HG03520 (cell line): ENCODE results near the gene PTPN2.
"Not testable (repeated sequence)": the region's sequence is repeated elsewhere in the genome, so short reads cannot be mapped to it uniquely, and the experiment has no call there.

Source experiments
- ATAC-seq: cut with Tn5 transposase; IDR thresholded peaks from one replicate; pipeline ENCODE4 v1.9.1; 2021; ENCODE audit warnings: mild to moderate bottlenecking, moderate library complexity; ENCODE audit not compliant: unreplicated experiment

The PTPN2 gene

GRCh38 chr18:12883684-12884405 is at the start of gene PTPN2:
TSS of gene PTPN2 (minus strand) at chr18:12884237. CDS start at chr18:12884141, 96 bp downstream.
- ATAC-seq, result peak; percentile 64

- no peak for ATAC-seq
These were observed 49.3 kb upstream of the PTPN2 start for GRCh38 chr18:12933327-12933726.

- ATAC-seq, result no peak
These were observed 46.9 kb upstream of the PTPN2 start for GRCh38 chr18:12930908-12931307.

- ATAC-seq, result no peak
These were observed 46.3 kb upstream of the PTPN2 start for GRCh38 chr18:12930376-12930775.

- ATAC-seq, result no peak
These were observed 45.5 kb upstream of the PTPN2 start for GRCh38 chr18:12929477-12930083.

GRCh38 chr18:12928641-12929040 is 44.6 kb upstream of the PTPN2 start:
- ATAC-seq, result no peak

GRCh38 chr18:12928206-12928605 is 44.2 kb upstream of the PTPN2 start:
- no peak for ATAC-seq

GRCh38 chr18:12924616-12925015 is 40.6 kb upstream of the PTPN2 start:
- ATAC-seq, result no peak

GRCh38 chr18:12922266-12922665 is 38.2 kb upstream of the PTPN2 start:
- no peak for ATAC-seq

GRCh38 chr18:12921178-12921577 is 37.1 kb upstream of the PTPN2 start:
- ATAC-seq, result no peak

GRCh38 chr18:12911929-12912703 is 28.1 kb upstream of the PTPN2 start:
- no peak for ATAC-seq

GRCh38 chr18:12911025-12911928 is 27.2 kb upstream of the PTPN2 start:
- no peak for ATAC-seq

GRCh38 chr18:12908706-12909105 is 24.7 kb upstream of the PTPN2 start:
- no peak for ATAC-seq

- no peak for ATAC-seq
These were observed 23.4 kb upstream of the PTPN2 start for GRCh38 chr18:12907258-12907925.

- ATAC-seq, result no peak
These were observed 22.7 kb upstream of the PTPN2 start for GRCh38 chr18:12906773-12907172.

GRCh38 chr18:12906119-12906518 is 22.1 kb upstream of the PTPN2 start:
- no peak for ATAC-seq

- ATAC-seq, result no peak
These were observed 20.0 kb upstream of the PTPN2 start for GRCh38 chr18:12904012-12904516.

GRCh38 chr18:12901208-12901607 is 17.2 kb upstream of the PTPN2 start:
- ATAC-seq, result not testable (repeated sequence)

GRCh38 chr18:12896784-12897333 is 12.8 kb upstream of the PTPN2 start:
- ATAC-seq, result not testable (repeated sequence)

- no peak for ATAC-seq
These were observed 11.6 kb upstream of the PTPN2 start for GRCh38 chr18:12895626-12896025.
